ENCODE results near the gene CARNS1.
"Not testable (repeated sequence)": the region's sequence is repeated elsewhere in the genome, so short reads cannot be mapped to it uniquely, and the experiment has no call there.

The CARNS1 gene

DNA sequence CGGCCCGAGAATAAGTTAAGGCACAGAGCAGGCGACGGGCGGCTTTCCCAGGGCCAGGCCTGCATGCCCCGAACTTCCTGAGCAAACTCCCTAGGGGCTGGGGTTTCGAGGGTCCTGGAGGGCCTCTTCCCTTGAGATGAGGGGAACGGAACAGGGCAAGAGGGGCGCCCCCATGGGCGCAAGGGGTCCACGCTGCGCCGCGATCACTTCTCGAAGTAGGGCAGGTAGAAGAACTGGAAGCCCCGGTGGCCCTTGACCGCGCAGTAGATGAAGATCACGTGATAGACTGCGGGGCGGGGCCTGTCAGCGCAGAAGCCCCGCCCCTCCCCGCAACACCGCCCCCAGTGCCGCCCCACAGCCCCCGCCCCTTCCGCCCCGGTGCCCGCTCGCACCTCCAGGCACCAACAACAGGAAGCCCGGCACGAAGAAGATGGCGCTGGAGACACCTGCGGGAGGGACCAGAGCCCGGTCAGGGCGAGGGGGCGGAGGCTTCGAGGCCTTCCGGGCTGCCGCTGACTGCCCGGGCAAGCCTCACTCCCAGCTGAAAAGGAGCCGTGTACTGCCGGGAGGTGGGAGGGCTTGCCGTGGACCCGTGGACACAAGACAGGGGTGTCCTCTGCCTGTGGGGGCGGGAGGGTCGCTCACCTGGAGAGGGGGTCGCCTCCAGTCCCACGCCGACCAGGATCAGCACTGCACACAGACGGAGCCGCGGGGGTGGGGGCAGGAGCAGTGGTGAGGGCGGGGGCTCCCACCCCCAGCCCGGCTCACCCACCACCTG lies 49.1 kb downstream of the CARNS1 start:
- in situ Hi-C loops (cut with HindIII; ENCODE audit: low sequenced_read_pairs): no loop called here

DNA sequence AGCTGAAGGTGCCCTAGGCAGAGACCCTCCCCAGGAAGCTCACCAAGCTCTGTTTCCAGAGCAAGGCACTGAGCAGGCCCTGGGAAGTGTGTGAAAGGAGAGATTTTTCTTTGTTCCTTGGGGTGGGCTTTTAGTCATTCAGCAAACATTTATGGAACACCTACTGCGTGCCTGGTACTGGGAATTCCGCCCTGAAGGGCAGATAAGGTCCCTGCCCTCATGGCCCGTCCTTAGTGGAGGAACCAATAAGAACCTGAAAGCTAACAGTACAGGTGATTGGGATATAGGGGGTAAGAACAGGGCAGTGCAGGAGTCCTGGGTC lies 49.7 kb downstream of the CARNS1 start:
- in situ Hi-C loops (cut with HindIII; ENCODE audit: low sequenced_read_pairs): no loop called here

DNA sequence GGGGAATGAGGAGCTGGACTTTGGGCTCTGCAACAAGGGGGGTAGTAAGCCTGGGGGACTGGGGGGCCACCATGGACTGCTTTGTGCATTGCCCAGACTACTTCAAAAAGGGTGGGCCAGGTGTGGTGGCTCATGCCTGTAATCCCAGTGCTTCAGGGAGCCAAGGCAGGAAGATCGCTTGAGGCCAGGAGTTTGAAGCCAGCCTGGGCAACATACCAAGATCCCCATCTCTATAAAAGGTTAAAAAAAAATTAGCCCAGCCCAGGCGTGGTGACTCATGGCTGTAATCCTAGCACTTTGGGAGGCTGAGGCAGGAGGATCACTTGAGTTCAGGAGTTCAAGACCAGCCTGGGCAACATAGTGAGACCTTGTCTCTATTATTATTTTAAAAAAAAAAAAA lies 50.1 kb downstream of the CARNS1 start:
- in situ Hi-C loops (cut with HindIII; ENCODE audit: low sequenced_read_pairs): not testable (repeated sequence)

DNA sequence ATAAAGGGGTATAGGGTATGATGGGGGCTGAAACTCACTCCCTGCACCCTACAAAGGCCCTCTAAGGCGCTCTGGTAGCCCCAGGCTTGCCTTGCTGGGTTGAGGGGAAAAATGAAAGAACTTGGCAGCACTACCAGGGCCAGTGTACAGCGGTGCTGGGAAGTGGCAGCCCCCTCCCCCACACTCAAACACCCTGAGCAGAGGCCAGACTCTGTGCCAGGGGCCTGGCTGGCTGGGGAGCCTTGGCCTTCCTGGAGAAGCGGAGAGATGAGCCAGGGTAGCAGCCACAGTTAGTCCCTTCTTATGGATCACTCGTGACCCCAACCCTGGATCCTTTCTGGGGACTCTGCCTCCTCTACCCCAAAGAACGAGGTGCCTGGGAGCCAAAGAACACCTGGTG lies 50.9 kb downstream of the CARNS1 start:
- in situ Hi-C loops (cut with HindIII; ENCODE audit: low sequenced_read_pairs): no loop called here

DNA sequence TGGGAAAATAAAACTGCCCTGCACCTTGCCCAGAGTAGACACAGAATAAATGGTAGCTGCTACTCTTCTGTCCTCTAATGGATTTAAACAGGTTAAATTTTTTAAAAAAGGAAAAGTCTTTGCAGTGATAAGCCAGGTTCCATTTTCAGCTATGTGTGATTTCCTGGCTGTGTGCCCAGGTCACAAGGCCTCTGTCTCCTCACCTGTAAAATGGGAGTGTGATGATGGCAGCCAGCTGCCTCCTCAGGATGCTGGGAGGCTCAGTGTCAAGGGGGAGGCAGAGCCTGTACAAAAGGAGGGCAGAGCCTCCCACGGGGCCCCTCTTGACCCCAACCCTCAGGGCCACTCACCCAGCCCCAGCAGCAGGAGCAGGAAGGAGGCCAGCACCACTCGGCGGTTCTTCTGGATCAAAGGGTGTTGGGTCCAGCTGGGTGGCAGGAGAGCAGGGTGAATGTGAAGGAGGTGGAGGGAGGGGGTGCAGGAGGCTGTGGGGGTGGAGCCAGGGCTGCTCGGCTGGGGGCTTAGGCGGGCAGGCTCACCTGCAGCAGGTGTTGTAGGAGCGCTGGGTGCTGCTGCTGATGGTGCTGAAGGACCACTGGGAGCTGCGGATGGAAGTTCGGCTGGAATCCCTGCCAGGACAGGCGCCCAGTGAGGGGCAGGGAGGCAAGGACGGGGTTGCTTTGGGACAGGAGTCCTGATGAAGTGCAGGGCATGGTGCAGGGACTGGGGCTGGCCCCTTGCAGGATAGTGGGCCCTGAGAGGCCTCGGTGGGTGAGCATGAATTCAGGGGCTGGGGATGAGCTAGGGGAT lies 51.7 kb downstream of the CARNS1 start:
- in situ Hi-C loops (cut with HindIII; ENCODE audit: low sequenced_read_pairs): no loop called here

DNA sequence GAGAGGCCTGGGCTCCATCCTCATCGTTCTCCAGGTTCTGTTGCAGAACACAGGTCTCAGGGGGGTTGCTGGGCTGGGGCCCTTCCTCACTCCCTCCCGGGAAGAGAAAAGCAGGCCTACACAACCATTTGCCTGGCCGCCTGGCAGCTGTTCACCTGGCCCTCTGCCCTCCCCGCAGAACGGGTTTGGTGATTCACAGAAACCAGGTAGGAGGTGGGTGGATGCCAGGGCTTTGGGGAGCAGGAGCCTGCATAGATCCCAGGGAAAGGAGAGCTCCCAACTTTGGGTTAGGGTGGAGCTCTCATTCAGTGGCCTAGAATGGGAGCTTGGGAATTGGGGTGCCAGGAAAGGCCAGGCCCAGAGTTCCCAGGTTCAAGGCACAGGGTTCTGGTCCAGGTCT lies 52.6 kb downstream of the CARNS1 start:
- in situ Hi-C loops (cut with HindIII; ENCODE audit: low sequenced_read_pairs): no loop called here

DNA sequence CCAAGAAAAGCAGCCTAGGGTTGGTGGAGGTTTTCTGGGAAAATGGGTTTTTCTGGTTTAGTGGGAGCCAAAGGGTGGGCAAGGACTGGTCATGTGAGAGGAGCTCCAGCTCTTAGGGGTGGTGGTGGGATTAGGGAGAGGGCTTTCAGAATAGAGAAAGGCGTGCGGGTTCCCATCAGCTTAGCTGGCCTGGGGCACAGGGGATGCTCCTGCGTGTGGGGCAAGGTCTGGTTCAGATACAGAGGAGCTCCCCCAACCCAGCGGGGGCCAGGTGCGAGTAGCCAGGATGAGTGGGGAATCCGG lies 52.9 kb downstream of the CARNS1 start:
- in situ Hi-C loops (cut with HindIII; ENCODE audit: low sequenced_read_pairs): no loop called here

DNA sequence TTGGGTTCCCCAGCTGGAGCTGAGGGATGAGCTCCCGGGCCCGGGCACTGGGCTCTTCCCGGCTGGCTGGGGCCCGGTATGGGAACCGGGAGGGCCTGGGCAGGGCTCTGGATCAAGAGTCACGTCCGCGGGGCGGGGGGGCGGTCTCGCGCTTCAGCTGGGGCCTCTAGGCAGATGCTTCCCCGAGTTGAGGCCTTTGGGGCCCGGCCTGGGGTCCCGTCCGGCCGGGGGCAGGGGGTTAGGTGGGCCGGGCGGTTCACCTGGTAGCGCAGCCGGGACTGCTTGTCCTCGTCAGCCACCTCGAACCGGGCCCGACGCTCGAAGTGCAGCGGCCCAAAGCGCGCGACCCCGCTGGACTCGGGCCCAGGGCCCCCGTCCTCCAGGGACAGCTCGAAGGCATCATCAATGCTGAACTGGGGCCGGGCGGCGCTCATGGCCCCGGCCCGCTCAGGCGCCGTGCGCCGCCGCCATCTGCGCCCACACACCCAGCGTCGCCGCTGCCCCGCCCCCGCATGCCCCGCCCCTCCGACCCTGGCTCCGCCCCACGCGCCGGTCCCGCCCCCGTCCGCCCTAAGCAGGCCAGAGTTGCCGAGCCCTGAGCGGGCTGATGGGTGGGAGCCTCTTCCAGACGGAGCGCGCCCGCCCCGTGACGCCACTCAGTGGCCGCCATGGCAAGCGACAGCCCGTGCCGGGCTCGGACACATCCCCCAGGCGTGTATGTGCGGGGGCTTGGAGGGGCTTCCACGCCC lies 53.5 kb downstream of the CARNS1 start, which contains the start of gene TMEM134:
TMEM134 (minus strand) TSS at position 493 of the 749 bp plus-strand sequence; CDS start at position 434, 59 bp downstream.
- in situ Hi-C loops (cut with HindIII; ENCODE audit: low sequenced_read_pairs): no loop called here

DNA sequence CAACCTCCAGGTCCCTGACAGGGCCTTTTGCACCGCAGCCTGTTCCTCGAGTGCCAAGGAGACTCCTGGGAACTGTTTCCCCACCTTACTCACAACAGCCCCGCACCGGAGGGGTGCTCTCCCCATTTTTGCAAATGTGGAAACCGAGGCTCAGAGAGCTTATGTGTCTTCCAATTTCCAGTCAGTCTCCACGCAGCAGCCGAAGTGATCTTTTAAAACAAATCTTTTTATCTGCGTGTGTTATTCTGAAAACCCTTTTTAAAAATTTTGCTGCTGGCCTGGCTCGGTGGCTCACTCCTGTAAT lies 54.0 kb downstream of the CARNS1 start:
- in situ Hi-C loops (cut with HindIII; ENCODE audit: low sequenced_read_pairs): no loop called here

DNA sequence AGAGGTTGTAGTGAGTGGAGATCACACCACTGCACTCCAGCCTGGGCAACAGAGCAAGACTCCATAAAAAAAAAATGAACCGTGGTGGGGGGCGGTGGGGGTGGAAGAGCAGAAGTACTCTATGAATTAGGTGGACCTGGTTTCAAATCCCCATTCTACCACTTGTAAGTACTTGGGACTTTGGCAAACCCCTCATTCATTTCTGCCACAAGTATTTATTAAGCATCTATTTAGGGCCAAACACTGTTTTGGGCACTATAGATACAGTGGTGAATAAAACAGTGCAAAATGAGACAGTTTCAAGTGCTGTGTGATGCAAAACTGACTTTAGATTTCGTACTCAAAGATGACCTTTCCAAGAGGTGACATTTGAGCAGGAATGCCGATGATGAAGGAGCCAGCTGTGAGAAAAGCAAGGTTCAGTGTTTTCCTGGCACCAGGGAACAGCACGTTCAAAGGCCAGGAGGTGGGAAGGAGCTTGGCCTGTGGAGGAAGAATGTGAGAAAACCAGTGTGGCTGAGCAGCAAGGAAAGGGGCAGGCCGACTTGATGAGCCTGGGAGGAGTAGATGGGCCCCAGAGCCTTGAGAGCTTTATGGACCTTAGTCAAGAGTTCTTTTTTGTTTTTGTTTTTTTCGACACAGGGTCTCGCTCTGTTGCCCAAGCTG lies 55.0 kb downstream of the CARNS1 start:
- in situ Hi-C loops (cut with HindIII; ENCODE audit: low sequenced_read_pairs): no loop called here

DNA sequence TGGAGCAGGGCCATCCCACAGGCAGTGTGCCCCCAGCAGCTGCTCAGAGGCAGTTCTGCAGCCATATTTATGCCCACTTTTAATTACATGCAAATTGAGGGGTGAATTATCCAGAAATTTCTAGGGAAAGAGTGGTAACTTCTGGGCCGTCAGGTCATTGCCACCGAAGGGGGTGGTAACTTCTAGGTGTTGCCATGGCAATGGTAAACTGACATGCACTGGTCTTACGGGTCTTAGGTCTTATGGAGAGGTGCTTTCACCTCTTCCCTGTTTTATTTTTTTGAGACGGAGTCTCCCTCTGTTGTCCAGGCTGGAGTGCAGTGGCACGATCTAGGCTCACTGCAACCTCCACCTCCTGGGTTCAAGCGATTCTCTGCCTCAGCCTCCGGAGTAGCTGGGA lies 57.4 kb downstream of the CARNS1 start:
- in situ Hi-C loops (cut with HindIII; ENCODE audit: low sequenced_read_pairs): no loop called here
